NCI-H146 treated with DMSO at 0.1 percent for 48 hours (cell line): ENCODE data around the gene AGPAT3.
"Not testable (repeated sequence)": the region's sequence is repeated elsewhere in the genome, so short reads cannot be mapped to it uniquely, and the experiment has no call there.

Experiments used
- DNase-seq: peaks from one replicate; lab custom pipeline; 2025; ENCODE audit not compliant: unreplicated experiment; lab: John Stamatoyannopoulos, UW

AGPAT3 gene

GRCh38 chr21:43881935-43882334, 16.9 kb downstream of the AGPAT3 start:
- DNase-seq = no peak

DNA sequence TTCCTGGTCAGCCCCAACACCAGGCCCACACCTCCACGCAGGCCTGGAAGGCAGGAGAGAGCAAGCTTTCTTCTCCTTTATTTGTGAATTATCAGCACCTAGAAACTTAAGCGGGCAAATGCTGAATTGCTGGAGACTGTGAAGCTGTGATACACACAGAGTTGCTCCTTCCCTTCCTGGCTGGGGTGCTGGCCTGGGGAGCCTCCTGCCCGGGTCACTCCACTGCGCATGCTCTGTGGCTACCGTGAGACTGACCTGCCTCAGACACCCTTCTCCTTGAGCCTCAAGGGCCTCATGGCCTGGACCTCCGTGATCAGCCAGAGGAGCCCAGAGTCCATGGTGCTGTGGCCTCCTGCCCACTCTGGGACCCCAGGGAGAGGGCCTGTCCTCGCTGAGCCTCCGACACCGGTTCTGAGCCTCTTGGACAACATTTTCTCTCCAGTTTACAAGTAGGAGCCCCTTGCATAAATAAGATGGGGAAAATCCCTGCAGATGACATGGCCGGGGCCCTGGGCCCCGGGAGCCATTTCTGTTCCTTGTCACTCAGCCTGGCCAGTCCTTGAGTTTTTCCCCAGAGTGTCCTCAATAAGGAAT, 18.0 kb downstream of the AGPAT3 start:
- no peak for DNase-seq

DNA sequence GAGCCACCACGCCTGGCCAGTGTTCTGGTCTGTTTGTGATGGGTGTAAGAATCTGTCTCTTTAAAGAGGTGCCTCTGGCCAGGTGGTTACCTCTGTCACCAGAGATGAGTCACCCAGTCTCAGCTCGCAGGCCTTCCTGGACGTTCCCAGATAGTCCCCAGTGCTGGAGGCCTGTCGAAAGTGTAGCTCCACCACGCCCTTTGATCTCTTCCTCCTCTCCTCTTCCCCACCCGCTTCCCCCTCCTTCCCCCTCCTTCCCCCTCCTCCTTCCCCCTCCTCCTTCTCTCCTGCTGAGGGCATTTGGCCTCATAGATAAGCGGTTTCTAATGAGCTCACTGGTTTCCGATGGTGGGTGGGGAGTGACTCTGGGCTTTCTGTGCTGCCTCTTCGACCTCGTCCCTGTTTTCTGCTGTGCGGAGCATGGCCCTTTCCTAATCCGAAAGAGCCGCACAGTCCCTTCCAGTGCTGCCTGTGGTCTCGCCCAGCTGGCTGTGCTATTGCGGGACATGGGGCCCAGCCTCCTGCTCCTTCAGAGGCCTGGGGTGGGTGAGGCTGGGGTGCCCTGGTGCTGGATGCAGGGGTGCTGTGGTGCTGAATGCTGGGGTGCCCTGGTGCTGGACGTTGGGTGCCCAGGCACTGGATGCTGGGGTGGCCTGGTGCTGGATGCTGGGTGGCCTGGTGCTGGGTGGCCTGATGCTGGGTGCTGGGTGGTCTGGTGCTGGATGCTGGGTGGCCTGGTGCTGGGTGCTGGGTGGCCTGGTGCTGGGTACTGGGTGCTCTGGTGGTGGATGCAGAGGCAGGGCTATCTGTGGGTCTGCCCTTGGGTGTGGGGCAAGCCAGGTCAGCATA, 19.2 kb downstream of the AGPAT3 start:
- DNase-seq = peak; percentile 27

DNA sequence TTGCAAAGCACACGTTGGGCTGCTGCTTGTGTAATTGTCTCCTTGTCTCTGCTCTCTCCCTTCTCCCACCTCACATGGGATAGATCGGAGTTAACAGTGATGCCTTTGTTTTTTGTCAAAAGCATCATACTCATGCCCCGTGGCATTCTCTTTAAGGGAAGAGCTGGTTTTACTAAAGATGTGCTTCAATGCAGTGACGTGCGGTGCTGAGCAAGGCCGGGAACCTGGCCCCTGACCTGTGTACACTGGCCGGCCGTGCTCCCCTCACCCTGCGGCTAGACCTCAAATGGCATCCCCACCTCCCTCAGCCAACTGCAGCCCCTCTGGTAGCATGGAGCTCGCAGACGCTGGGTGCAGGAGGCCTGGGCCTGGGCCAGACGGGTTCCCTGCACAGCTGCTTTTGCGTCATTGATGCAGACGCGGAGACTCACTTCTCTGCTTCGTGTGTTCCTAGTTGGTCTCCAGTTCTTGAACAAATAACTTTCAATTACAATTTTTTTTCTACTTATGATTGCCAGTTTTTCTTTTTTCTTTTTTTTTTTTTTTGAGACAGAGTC, 19.9 kb downstream of the AGPAT3 start:
- no peak for DNase-seq

DNA sequence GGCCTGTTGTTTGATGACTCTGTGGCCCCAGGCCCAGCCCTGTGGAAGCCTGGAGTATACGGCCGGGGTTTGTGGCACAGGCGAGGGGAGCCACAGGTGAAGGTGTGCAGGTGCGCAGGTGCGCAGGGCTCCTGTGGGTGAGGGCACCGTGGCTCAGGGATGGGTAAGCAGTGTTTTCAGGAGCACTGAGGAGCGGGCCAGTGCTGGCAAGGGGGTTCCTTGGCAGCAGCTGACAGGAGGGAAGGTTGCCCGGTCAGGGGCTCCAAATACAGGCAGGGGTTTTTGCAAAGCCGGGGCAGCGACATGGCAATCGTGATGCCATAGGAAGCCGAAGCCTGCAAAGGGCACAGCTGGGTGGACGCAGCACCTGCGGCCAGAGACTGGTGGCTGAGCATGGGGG, 20.7 kb downstream of the AGPAT3 start:
- DNase-seq = no peak

DNA sequence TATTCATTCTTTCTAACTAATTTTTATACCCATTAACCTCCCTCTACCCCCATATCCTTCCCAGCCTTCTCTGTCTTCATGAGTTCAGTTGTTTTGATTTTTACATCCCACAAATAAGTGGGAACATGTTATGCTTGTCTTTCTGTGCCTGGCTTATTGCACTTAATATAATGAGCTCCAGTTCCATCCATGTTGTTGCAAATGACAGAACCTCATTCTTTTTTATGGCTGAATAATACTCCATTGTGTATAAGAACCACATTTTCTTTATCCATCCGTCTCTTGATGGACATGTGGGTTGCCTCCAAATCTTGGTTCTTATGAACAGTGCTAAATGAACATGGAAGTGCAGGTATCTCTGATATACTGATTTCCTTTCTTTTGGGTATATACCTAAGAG, 21.5 kb downstream of the AGPAT3 start:
- no peak for DNase-seq

DNA sequence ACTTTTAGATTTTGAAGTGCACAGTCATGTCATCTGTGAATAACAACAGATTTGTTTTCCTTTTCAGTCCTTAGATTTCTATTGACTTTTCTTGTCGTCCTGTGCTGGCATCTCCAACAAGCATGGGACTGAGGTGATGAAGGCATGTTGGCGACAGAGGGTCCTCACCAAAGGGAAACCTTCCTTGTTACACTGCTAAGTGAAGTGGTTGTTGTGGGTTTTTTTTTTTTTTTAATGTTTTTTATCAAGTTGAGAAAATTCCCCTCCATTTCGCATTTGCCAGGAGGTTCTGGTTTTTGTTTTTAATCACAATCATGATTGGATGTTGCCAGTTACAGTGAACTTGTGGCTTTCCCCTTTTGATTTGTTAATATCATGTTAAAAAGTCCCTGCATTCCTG, 24.0 kb downstream of the AGPAT3 start:
- DNase-seq = no peak

GRCh38 chr21:43890042-43890441, 25.0 kb downstream of the AGPAT3 start:
- no peak for DNase-seq

GRCh38 chr21:43892334-43892733, 27.3 kb downstream of the AGPAT3 start:
- DNase-seq = no peak

- no peak for DNase-seq
Measured at GRCh38 chr21:43892984-43893535, 28.0 kb downstream of the AGPAT3 start.

- no peak for DNase-seq
Measured at GRCh38 chr21:43893536-43894205, 28.6 kb downstream of the AGPAT3 start.

DNA sequence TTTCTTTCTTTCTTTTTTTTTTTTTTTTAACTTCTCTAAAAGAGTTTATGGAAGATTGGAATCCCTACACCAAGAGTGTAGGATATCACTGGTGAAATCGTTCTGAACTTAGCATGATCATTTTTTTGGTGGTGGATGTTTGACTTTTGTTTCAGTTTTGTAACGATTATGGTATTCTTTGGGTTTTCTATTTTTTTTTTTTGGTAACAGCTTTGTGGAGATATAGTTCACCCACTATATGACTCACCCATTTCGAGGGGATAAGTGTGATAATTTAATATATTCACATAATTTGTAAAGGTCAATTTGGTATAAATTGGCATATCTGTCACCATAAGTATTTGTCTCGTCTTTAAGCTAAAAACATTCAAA, 29.2 kb downstream of the AGPAT3 start:
- no peak for DNase-seq

GRCh38 chr21:43895196-43895595, 30.2 kb downstream of the AGPAT3 start:
- DNase-seq = no peak

GRCh38 chr21:43896696-43897299, 31.8 kb downstream of the AGPAT3 start:
- not testable (repeated sequence) for DNase-seq

- DNase-seq = no peak
Measured at GRCh38 chr21:43899307-43900077, 34.5 kb downstream of the AGPAT3 start.

DNA sequence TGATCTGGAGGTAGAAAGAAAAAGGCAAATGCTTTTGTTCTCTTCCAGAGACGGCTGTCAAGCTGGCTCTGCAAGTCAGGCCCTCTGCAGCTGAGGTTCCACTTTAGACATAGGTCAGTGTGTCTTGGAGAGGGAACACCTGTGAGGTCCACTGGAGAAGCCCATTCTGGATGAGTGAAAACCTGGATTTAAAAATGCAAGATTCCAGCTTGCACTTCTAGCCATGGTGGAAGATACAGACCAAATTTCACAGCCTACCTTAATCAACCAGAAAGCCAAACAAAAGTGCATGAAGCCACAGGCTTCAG, 35.0 kb downstream of the AGPAT3 start:
- no peak for DNase-seq

- no peak for DNase-seq
Measured at GRCh38 chr21:43900690-43901089, 35.7 kb downstream of the AGPAT3 start.

- DNase-seq = no peak
Measured at GRCh38 chr21:43902441-43902840, 37.4 kb downstream of the AGPAT3 start.

DNA sequence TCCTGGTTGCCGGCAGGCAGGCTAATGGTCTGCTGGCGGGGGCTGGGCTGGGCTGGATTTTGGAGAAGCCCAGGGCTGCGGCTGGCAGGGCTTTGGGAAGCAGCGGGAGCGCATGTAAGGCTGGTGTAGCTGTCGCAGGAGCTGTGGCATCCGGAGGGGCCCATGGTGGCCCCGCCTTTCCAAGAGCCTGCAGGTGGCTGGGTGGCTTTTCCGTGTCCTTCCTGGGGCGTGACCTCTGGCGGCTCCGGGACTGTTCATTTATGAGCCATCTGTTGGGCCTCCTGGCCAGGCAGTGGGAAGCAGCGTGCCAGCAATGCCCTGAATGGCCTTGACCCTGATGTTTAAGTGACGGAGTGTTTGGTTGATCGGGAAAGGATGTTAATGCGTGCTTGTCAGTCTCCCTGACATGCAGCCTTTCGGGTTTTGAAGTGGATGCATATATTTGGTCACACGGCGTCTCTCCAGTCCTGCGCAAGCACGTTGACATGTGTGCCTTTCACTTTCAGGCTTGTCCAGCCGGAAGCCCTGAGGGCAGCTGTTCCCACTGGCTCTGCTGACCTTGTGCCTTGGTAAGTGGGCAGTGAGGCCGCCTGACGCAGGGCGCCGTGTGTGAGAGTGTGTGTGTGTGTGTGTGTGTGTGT, 38.5 kb downstream of the AGPAT3 start:
- no peak for DNase-seq

- DNase-seq = no peak
Measured at GRCh38 chr21:43904331-43904781, 39.3 kb downstream of the AGPAT3 start.
